ENCODE data around the gene WDR73. TPM values are rescaled to one million over a fixed set of nuclear protein-coding genes. Genes with fewer than 3 reads are reported as not detected.
A peak's percentile ranks its signal among the peaks of the same experiment; 100 is the strongest.

The WDR73 gene
- total and polyA plus RNA-seq, 4 donors, result 7.5 to 16.0 (median 10.1) TPM

- TF ChIP-seq GABPA (IDR thresholded peaks at IDR 0.05 in 1 of 2, conservative IDR thresholded peaks at IDR 0.05 in 1 of 2) (no peak), SP1 (IDR thresholded peaks at IDR 0.05) (no peak), NR2F2 (IDR thresholded peaks at IDR 0.05) (no peak), JUND (IDR thresholded peaks at IDR 0.05) (no peak)
- TF ChIP-seq, protein P1, sequence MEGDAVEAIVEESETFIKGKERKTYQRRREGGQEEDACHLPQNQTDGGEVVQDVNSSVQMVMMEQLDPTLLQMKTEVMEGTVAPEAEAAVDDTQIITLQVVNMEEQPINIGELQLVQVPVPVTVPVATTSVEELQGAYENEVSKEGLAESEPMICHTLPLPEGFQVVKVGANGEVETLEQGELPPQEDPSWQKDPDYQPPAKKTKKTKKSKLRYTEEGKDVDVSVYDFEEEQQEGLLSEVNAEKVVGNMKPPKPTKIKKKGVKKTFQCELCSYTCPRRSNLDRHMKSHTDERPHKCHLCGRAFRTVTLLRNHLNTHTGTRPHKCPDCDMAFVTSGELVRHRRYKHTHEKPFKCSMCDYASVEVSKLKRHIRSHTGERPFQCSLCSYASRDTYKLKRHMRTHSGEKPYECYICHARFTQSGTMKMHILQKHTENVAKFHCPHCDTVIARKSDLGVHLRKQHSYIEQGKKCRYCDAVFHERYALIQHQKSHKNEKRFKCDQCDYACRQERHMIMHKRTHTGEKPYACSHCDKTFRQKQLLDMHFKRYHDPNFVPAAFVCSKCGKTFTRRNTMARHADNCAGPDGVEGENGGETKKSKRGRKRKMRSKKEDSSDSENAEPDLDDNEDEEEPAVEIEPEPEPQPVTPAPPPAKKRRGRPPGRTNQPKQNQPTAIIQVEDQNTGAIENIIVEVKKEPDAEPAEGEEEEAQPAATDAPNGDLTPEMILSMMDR (IDR thresholded peaks at IDR 0.05; ENCODE audit: low read depth, low read length, missing input control), result no peak
Measured at GRCh38 chr15:84608707-84609284, 45.3 kb downstream of the WDR73 start (continued).

DNA sequence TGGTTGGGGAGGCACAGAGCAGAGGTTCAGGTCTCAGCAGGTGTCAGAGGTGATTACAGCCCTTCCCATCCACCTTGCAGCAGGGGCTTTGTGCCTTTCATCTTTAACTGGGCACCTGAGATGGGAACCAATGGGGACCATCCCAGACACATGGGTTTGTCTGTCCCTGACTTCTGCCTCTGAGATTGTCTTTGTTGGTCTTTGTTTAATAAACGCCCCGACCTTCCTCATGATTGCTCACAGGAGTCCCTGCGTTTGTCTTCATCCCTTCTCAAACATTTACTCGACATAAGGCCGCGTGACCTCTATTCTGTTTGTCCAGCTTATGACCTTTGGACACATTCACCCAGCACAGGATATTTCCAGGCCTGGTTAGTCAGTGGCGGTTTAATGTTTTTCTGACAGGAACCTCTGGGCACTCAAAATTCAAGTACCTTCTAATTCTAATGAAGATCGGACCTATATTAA lies 47.4 kb downstream of the WDR73 start:
- TF ChIP-seq RXRA (IDR thresholded peaks at IDR 0.05) (peak; percentile 84 to 87), HNF4G (IDR thresholded peaks at IDR 0.05) (peak; percentile 91), YY1 (IDR thresholded peaks at IDR 0.05) (peak; percentile 92), GABPA (IDR thresholded peaks at IDR 0.05 in 1 of 2, conservative IDR thresholded peaks at IDR 0.05 in 1 of 2) (no peak), TAF1 (conservative IDR thresholded peaks at IDR 0.05) (no peak), RAD21 (IDR thresholded peaks at IDR 0.05) (peak; percentile 26 to 47), ZBTB33 (IDR thresholded peaks at IDR 0.05) (peak; percentile 50), SP1 (IDR thresholded peaks at IDR 0.05) (peak; percentile 97), JUND (IDR thresholded peaks at IDR 0.05) (peak in 1 of 2 donors; percentile 67), EGR1 (IDR thresholded peaks at IDR 0.05; ENCODE audit: low read depth in 2 of 2) (peak in 1 of 2 donors; percentile 36), HNF4A (conservative IDR thresholded peaks at IDR 0.05) (peak; percentile 93 to 94), NR2F2 (IDR thresholded peaks at IDR 0.05) (peak; percentile 66), FOXA2 (IDR thresholded peaks at IDR 0.05) (peak; percentile 38), FOXA1 (IDR thresholded peaks at IDR 0.05) (peak; percentile 76)
- TF ChIP-seq, protein P2, sequence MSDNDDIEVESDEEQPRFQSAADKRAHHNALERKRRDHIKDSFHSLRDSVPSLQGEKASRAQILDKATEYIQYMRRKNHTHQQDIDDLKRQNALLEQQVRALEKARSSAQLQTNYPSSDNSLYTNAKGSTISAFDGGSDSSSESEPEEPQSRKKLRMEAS (IDR thresholded peaks at IDR 0.05), result peak; percentile 82
- TF ChIP-seq, protein P3, sequence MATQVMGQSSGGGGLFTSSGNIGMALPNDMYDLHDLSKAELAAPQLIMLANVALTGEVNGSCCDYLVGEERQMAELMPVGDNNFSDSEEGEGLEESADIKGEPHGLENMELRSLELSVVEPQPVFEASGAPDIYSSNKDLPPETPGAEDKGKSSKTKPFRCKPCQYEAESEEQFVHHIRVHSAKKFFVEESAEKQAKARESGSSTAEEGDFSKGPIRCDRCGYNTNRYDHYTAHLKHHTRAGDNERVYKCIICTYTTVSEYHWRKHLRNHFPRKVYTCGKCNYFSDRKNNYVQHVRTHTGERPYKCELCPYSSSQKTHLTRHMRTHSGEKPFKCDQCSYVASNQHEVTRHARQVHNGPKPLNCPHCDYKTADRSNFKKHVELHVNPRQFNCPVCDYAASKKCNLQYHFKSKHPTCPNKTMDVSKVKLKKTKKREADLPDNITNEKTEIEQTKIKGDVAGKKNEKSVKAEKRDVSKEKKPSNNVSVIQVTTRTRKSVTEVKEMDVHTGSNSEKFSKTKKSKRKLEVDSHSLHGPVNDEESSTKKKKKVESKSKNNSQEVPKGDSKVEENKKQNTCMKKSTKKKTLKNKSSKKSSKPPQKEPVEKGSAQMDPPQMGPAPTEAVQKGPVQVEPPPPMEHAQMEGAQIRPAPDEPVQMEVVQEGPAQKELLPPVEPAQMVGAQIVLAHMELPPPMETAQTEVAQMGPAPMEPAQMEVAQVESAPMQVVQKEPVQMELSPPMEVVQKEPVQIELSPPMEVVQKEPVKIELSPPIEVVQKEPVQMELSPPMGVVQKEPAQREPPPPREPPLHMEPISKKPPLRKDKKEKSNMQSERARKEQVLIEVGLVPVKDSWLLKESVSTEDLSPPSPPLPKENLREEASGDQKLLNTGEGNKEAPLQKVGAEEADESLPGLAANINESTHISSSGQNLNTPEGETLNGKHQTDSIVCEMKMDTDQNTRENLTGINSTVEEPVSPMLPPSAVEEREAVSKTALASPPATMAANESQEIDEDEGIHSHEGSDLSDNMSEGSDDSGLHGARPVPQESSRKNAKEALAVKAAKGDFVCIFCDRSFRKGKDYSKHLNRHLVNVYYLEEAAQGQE (IDR thresholded peaks at IDR 0.05), result peak; percentile 90
- TF ChIP-seq, protein P1 (IDR thresholded peaks at IDR 0.05; ENCODE audit: low read depth, low read length, missing input control), result no peak
- TF ChIP-seq, protein P4, sequence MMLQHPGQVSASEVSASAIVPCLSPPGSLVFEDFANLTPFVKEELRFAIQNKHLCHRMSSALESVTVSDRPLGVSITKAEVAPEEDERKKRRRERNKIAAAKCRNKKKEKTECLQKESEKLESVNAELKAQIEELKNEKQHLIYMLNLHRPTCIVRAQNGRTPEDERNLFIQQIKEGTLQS (IDR thresholded peaks at IDR 0.05), result no peak
- H3K9me3 ChIP-seq (ENCODE audit: control insufficient read depth in 4 of 4, low read length in 3 of 4), result no peaks in the 10 kb centered on the region
- H3K27me3 ChIP-seq (ENCODE audit: control insufficient read depth in 4 of 4, insufficient read depth in 4 of 4, low read length in 3 of 4), result no peaks in the 10 kb centered on the region
- H3K9ac ChIP-seq (ENCODE audit: low read depth in 1 of 2, low read length in 2 of 2), result peak overlapping the region; percentile 29 to 60
- H3K36me3 ChIP-seq (ENCODE audit: control insufficient read depth in 4 of 4, insufficient read depth in 3 of 4, low read depth in 1 of 4, low read length in 3 of 4), result peaks cover 1 to 6% (median 4%) of the 10 kb centered on the region in 4 donors
- H3K4me1 ChIP-seq (ENCODE audit: control insufficient read depth in 4 of 4, insufficient read depth in 4 of 4, low read length in 3 of 4), result peaks cover 16 to 47% (median 29%) of the 10 kb centered on the region in 4 donors
- WGBS, result 26% methylated on average over 8 of the region's 8 CpGs
- DNase-seq (ENCODE audit: low spot score), result no peak
- peak overlapping the region in 1 of 3 donors; percentile 5 for H3K4me3 ChIP-seq (ENCODE audit: low read depth in 1 of 3, low read length in 3 of 3)
- peak overlapping the region; percentile 71 to 82 for H3K27ac ChIP-seq (ENCODE audit: low read depth in 1 of 2, low read length in 2 of 2)

Measured in liver (tissue), 9 donors.